ENCODE results near the gene PITHD1.

DNA sequence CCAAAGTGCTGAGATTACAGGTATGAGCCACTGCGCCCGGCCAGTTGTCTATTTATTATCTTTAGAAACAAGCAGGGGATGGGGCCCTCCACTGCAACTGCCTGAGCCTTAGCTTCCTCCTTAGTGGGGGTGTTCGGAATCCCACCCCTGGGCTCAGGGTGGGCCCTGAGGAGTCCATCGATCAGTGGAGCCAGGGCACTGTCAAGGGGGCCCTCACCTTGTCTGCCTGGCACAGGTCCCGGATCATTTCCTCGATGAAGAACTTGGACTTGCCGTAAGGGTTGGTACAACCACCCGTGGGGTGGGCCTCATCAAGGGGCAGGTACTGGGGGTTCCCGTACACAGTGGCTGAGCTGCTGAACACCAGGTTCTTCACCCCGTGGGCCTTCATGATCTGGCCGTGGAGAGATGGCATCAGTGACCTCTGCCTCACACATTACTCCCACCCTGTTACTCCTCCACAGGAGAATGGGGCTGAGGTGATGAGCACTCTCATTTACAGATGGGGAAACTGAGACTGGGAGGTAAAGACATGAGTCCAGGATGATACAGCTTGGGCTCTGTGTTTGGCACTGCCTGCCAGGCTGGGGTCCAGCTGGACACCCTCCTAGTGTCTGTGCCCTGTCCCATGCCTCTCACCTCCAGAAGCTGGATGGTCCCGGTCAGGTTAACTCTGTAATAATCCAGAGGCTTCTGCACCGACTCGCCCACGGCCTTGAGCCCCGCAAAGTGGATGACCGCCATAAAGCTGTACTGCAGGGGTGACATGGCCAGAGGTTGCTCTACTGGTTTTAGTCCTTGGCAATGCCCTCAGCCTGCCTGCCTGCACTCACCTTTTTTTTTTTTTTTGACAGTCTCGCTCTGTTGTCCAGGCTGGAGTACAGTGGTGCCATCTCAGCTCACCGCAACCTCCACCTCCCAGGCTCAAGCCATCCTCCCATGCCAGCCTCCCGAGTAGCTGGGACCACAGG is 19.5 kb downstream of the PITHD1 start:
- TF ChIP-seq, protein P1, sequence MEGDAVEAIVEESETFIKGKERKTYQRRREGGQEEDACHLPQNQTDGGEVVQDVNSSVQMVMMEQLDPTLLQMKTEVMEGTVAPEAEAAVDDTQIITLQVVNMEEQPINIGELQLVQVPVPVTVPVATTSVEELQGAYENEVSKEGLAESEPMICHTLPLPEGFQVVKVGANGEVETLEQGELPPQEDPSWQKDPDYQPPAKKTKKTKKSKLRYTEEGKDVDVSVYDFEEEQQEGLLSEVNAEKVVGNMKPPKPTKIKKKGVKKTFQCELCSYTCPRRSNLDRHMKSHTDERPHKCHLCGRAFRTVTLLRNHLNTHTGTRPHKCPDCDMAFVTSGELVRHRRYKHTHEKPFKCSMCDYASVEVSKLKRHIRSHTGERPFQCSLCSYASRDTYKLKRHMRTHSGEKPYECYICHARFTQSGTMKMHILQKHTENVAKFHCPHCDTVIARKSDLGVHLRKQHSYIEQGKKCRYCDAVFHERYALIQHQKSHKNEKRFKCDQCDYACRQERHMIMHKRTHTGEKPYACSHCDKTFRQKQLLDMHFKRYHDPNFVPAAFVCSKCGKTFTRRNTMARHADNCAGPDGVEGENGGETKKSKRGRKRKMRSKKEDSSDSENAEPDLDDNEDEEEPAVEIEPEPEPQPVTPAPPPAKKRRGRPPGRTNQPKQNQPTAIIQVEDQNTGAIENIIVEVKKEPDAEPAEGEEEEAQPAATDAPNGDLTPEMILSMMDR (IDR thresholded peaks at IDR 0.05): no peak
- TF ChIP-seq EZH2 (IDR thresholded peaks at IDR 0.05): no peak

All from neural progenitor cell (in vitro differentiated cells).